ENCODE measurements around the gene SPAG8.

DNA sequence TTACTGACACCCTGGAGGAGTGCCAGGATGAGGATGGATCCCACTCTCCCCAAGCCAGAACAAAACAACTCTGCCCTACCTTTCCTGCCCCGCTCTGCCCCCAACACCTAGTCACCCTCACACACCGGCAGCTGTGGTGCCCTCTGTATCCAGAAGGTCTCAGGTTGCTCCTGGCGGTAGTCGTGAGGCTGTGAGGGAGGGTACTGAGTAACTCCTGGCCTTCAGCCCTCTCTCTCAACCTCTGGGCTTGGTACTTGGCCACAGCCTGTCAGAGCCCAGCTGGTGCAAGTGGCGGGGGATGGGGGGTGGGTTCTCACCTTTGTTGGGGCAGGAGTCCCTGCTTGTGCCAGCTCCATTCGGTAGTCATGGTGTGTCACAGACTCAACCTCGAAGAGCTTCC is 1.9 kb downstream of the SPAG8 start:
- TF ChIP-seq, protein P1, sequence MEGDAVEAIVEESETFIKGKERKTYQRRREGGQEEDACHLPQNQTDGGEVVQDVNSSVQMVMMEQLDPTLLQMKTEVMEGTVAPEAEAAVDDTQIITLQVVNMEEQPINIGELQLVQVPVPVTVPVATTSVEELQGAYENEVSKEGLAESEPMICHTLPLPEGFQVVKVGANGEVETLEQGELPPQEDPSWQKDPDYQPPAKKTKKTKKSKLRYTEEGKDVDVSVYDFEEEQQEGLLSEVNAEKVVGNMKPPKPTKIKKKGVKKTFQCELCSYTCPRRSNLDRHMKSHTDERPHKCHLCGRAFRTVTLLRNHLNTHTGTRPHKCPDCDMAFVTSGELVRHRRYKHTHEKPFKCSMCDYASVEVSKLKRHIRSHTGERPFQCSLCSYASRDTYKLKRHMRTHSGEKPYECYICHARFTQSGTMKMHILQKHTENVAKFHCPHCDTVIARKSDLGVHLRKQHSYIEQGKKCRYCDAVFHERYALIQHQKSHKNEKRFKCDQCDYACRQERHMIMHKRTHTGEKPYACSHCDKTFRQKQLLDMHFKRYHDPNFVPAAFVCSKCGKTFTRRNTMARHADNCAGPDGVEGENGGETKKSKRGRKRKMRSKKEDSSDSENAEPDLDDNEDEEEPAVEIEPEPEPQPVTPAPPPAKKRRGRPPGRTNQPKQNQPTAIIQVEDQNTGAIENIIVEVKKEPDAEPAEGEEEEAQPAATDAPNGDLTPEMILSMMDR (IDR thresholded peaks at IDR 0.05; ENCODE audit: low read length): no peak
- TF ChIP-seq EZH2 (IDR thresholded peaks at IDR 0.05; ENCODE audit: borderline replicate concordance, low read length): no peak

All from OCI-LY1 (cell line).